ENCODE data around the gene PRXL2B. TPM values are rescaled to one million over a fixed set of nuclear protein-coding genes. Genes with fewer than 3 reads are reported as not detected.
A peak's percentile ranks its signal among the peaks of the same experiment; 100 is the strongest.

PRXL2B gene
- polyA plus RNA-seq, 4 donors, result 28.9 to 126 (median 47.2) TPM

DNA sequence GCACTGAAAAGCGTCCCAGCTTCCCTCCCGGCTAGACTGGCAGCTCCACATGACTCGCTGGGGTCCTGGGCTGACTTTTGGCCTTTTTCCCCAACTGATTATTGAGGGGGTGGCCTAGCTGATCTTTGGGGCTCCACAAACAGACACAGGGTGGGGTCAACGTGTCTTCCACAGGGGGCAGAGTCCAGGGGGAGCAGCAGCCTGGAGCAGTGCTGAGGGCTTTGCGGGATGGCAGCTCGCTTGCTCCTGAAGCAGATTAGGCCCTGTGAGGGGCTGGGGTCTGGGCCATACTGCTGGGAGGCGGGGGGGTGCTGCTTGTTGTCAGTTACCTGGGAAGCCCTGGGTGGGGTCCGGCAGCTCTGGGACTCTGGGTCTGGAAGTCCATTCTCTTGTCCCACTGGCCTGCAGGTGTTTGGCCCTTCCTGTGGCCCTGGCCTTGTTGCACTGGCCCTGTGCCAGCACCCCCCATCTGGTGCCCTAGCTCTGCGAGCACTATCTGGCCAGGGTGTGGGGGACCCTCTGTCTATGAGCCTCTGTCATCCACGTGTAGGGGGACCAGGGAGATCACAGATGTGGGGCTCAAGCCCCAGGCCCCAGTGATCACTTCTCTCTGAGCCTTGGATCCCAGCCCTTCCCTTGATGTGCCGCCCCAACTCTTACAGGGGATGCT is 44.2 kb upstream of the PRXL2B start:
- Histone ChIP-seq H3K27ac (ENCODE audit: low read depth in 1 of 3, low read length in 2 of 3) (peak overlapping the region in 1 of 3 donors; percentile 19), H3K27me3 (ENCODE audit: control insufficient read depth in 3 of 3, insufficient read depth in 3 of 3, low read length in 3 of 3) (peaks cover 0 to 8% (median 3%) of the 10 kb centered on the region in 3 donors), H3K4me3 (ENCODE audit: low read depth in 1 of 3, low read length in 3 of 3) (no peak overlapping the region), H3K4me1 (ENCODE audit: control insufficient read depth in 3 of 3, insufficient read depth in 2 of 3, low read depth in 1 of 3, low read length in 2 of 3) (peaks cover 0 to 58% (median 7%) of the 10 kb centered on the region in 3 donors), H3K36me3 (ENCODE audit: control insufficient read depth in 3 of 3, insufficient read depth in 2 of 3, low read depth in 1 of 3, low read length in 3 of 3) (no peaks in the 10 kb centered on the region), H3K9me3 (ENCODE audit: control insufficient read depth in 2 of 2, insufficient read depth in 1 of 2, low read depth in 1 of 2, low read length in 1 of 2) (no peaks in the 10 kb centered on the region)
- FAIRE-seq (no peak), DNase-seq (peak in 1 of 2 donors; percentile 58)
- WGBS, 3 donors, result 35 to 67% (median 55%) methylated on average over 10 to 11 of the region's 11 CpGs

GRCh38 chr1:2543543-2544092 is 43.0 kb upstream of the PRXL2B start:
- DNase-seq (peak in 1 of 2 donors; percentile 37), FAIRE-seq (no peak)
- Histone ChIP-seq H3K27ac (ENCODE audit: low read depth in 1 of 3, low read length in 2 of 3) (no peak overlapping the region), H3K4me3 (ENCODE audit: low read depth in 1 of 3, low read length in 3 of 3) (no peak overlapping the region), H3K9me3 (ENCODE audit: control insufficient read depth in 2 of 2, insufficient read depth in 1 of 2, low read depth in 1 of 2, low read length in 1 of 2) (no peaks in the 10 kb centered on the region), H3K4me1 (ENCODE audit: control insufficient read depth in 3 of 3, insufficient read depth in 2 of 3, low read depth in 1 of 3, low read length in 2 of 3) (peaks cover 0 to 70% (median 10%) of the 10 kb centered on the region in 3 donors), H3K36me3 (ENCODE audit: control insufficient read depth in 3 of 3, insufficient read depth in 2 of 3, low read depth in 1 of 3, low read length in 3 of 3) (peaks cover 0 to 4% (median 0%) of the 10 kb centered on the region in 3 donors), H3K27me3 (ENCODE audit: control insufficient read depth in 3 of 3, insufficient read depth in 3 of 3, low read length in 3 of 3) (peaks cover 0 to 8% (median 3%) of the 10 kb centered on the region in 3 donors)
- WGBS, 3 donors, result 14 to 38% (median 37%) methylated on average over 25 to 26 of the region's 26 CpGs

DNA sequence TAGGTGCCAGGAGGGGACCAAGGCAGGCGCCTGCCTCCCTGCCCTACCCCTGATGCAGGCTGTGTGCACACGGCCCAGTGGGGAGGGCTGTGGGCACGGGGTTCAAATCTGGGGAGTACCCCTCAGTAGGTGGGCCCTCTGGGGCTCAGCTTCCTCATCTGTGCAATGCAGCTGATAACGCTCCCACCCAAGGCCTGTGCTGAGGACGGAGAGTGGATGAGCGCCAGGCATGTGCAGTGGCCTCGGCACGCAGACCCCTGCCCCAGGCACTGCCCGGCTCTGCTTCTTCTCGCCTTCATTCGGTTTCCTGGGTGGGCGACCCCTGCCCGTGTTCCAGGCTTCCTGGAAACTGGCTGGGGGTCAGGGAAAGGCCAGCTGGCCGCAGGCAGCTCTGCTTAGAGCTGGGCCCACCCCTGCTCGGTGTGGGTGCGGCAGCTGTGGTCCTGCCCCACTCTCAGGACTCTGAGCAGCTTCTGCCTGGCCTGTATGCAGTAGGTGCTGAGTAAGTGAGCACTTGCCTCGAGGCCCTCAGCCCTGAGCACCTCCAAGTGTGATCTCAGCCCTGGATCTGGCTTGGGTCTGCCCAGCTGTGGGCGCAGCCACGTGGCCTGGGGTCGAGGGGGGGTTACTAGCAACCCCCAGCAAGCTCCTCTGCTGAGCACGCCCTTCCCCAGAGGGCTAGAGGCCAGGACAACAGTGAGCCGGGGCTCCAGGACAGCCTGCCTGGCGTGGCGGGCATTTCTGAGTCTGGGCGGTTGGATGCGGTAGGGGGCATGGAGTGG is 42.3 kb upstream of the PRXL2B start:
- FAIRE-seq (no peak), DNase-seq (peak in 1 of 2 donors; percentile 34)
- Histone ChIP-seq H3K27ac (ENCODE audit: low read depth in 1 of 3, low read length in 2 of 3) (peak overlapping the region in 1 of 3 donors; percentile 17), H3K36me3 (ENCODE audit: control insufficient read depth in 3 of 3, insufficient read depth in 2 of 3, low read depth in 1 of 3, low read length in 3 of 3) (peaks cover 0 to 8% (median 0%) of the 10 kb centered on the region in 3 donors), H3K4me1 (ENCODE audit: control insufficient read depth in 3 of 3, insufficient read depth in 2 of 3, low read depth in 1 of 3, low read length in 2 of 3) (peaks cover 0 to 77% (median 10%) of the 10 kb centered on the region in 3 donors), H3K4me3 (ENCODE audit: low read depth in 1 of 3, low read length in 3 of 3) (no peak overlapping the region), H3K9me3 (ENCODE audit: control insufficient read depth in 2 of 2, insufficient read depth in 1 of 2, low read depth in 1 of 2, low read length in 1 of 2) (no peaks in the 10 kb centered on the region), H3K27me3 (ENCODE audit: control insufficient read depth in 3 of 3, insufficient read depth in 3 of 3, low read length in 3 of 3) (peaks cover 0 to 6% (median 3%) of the 10 kb centered on the region in 3 donors)
- WGBS, 3 donors, result 51 to 55% (median 55%) methylated on average over 26 of the region's 26 CpGs

DNA sequence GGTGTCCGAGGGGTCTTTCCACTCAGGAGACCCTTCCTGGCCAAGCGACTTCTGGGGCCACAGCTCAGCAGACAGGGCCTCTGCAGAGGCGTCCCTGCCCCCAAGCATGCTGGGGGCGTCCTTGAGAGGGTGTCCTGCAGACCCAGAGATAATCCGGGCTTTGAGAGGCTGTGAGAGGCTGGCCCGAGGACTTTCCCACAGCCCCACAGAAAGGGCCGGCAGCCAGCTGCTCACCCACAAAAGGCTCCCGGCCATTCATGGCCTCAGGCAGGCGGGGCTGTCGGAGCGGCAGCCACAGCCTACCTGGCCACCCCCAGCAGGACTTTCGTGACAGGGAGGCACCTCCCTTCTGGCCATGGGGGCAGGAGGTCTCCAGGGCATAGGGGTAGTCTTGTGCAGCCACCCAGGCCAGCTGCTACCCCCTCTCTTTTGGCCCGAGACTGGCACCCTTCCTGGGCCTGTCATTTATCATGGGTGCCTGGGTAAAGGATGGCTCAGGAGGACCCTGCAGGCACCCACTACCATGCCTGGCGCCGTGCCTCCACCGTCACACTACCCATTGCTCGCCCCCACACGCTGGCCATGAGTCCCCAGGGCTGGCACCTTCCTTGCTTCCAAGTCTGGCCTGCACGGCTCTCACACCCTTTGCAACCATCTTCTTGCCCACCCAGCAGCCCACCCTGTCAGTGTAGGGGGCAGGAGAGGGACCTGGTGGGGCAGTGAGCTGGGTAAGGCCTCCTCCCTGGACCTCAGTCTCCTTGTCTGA is 41.5 kb upstream of the PRXL2B start:
- no peak overlapping the region for H3K4me3 ChIP-seq (ENCODE audit: low read depth in 1 of 3, low read length in 3 of 3)
- H3K36me3 ChIP-seq (ENCODE audit: control insufficient read depth in 3 of 3, insufficient read depth in 2 of 3, low read depth in 1 of 3, low read length in 3 of 3), result peaks cover 0 to 14% (median 0%) of the 10 kb centered on the region in 3 donors
- peak overlapping the region in 2 of 3 donors; percentile 56 to 86 for H3K27ac ChIP-seq (ENCODE audit: low read depth in 1 of 3, low read length in 2 of 3)
- peaks cover 0 to 78% (median 10%) of the 10 kb centered on the region in 3 donors for H3K4me1 ChIP-seq (ENCODE audit: control insufficient read depth in 3 of 3, insufficient read depth in 2 of 3, low read depth in 1 of 3, low read length in 2 of 3)
- H3K9me3 ChIP-seq (ENCODE audit: control insufficient read depth in 2 of 2, insufficient read depth in 1 of 2, low read depth in 1 of 2, low read length in 1 of 2), result no peaks in the 10 kb centered on the region
- WGBS, 3 donors, result 37 to 55% (median 49%) methylated on average over 18 to 19 of the region's 19 CpGs
- DNase-seq (peak in 1 of 2 donors; percentile 20), FAIRE-seq (no peak)
- peaks cover 0 to 6% (median 2%) of the 10 kb centered on the region in 3 donors for H3K27me3 ChIP-seq (ENCODE audit: control insufficient read depth in 3 of 3, insufficient read depth in 3 of 3, low read length in 3 of 3)

DNA sequence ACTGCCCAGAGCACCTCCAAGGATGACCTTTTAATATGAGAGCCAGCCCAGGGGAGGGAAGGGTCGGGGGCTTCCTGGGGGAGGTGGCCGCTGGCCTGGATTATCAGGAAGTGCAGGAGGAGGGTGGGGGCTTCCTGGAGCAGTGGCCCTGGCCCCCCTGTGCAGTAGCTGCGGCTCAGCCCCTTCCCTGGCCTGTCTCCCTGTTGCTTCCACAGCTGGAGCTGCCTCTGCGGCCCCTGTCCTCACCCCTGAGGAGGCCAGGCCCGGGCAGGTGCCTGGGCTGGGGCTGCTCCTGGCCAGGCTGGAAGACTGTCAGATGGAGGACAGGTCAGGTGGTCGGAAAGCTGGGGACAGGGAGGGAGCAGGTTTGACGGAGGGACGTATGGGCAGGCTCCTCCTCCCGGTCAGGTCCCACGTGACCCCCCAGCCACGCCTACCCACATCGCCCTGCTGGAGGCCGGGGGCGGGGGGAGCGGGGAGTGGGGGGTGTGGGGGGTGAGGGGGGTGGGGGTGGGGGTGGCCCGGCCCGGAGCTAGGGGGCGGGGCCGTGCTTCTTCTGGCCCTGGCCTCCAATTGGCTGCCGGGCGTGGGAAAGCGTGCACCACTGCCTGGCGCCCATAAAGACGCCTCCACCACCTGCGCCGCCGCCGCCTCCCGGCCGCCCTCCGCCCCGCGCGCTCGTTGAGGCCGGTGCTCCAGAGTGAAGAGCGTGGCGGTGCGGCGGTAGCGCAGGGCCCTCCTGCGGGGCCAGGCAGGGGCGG is 40.6 kb upstream of the PRXL2B start:
- peaks cover 0 to 78% (median 8%) of the 10 kb centered on the region in 3 donors for H3K4me1 ChIP-seq (ENCODE audit: control insufficient read depth in 3 of 3, insufficient read depth in 2 of 3, low read depth in 1 of 3, low read length in 2 of 3)
- H3K27ac ChIP-seq (ENCODE audit: low read depth in 1 of 3, low read length in 2 of 3), result peak overlapping the region; percentile 84 to 97 (median 86)
- H3K4me3 ChIP-seq (ENCODE audit: low read depth in 1 of 3, low read length in 3 of 3), result peak overlapping the region; percentile 47 to 64 (median 57)
- no peaks in the 10 kb centered on the region for H3K9me3 ChIP-seq (ENCODE audit: control insufficient read depth in 2 of 2, insufficient read depth in 1 of 2, low read depth in 1 of 2, low read length in 1 of 2)
- FAIRE-seq, result no peak
- DNase-seq, result peak; percentile 87 to 92
- H3K27me3 ChIP-seq (ENCODE audit: control insufficient read depth in 3 of 3, insufficient read depth in 3 of 3, low read length in 3 of 3), result peaks cover 0 to 3% (median 0%) of the 10 kb centered on the region in 3 donors
- WGBS, 3 donors, result 1 to 3% (median 3%) methylated on average over 9 to 43 of the region's 43 CpGs
- H3K36me3 ChIP-seq (ENCODE audit: control insufficient read depth in 3 of 3, insufficient read depth in 2 of 3, low read depth in 1 of 3, low read length in 3 of 3), result peaks cover 0 to 19% (median 0%) of the 10 kb centered on the region in 3 donors

- WGBS, 3 donors, result 0 to 1% (median 1%) methylated on average over 44 to 52 of the region's 52 CpGs
- peak overlapping the region; percentile 47 to 64 (median 57) for H3K4me3 ChIP-seq (ENCODE audit: low read depth in 1 of 3, low read length in 3 of 3)
- no peaks in the 10 kb centered on the region for H3K9me3 ChIP-seq (ENCODE audit: control insufficient read depth in 2 of 2, insufficient read depth in 1 of 2, low read depth in 1 of 2, low read length in 1 of 2)
- peaks cover 0 to 25% (median 0%) of the 10 kb centered on the region in 3 donors for H3K36me3 ChIP-seq (ENCODE audit: control insufficient read depth in 3 of 3, insufficient read depth in 2 of 3, low read depth in 1 of 3, low read length in 3 of 3)
- H3K27me3 ChIP-seq (ENCODE audit: control insufficient read depth in 3 of 3, insufficient read depth in 3 of 3, low read length in 3 of 3), result no peaks in the 10 kb centered on the region
- DNase-seq, result peak; percentile 93 to 95
- peaks cover 0 to 72% (median 6%) of the 10 kb centered on the region in 3 donors for H3K4me1 ChIP-seq (ENCODE audit: control insufficient read depth in 3 of 3, insufficient read depth in 2 of 3, low read depth in 1 of 3, low read length in 2 of 3)
- H3K27ac ChIP-seq (ENCODE audit: low read depth in 1 of 3, low read length in 2 of 3), result peak overlapping the region; percentile 86 to 97 (median 92)
- FAIRE-seq, result no peak
These were observed 39.9 kb upstream of the PRXL2B start for GRCh38 chr1:2546515-2547209.

Data from small intestine (tissue), 7 donors.